Activated T-cell treated with anti-CD3 and anti-CD28 coated beads, Interleukin-2, amount 50 U/mL, for 48 hours (primary cell): Measurements from ENCODE around the gene CDKL2.
"Not testable (repeated sequence)": the region's sequence is repeated elsewhere in the genome, so short reads cannot be mapped to it uniquely, and the experiment has no call there.

Experiments used
- DNase-seq, 2 experiments: peaks; one replicate each; pipeline ENCODE4 v3.0.0-alpha.2; 2020

The CDKL2 gene

DNA sequence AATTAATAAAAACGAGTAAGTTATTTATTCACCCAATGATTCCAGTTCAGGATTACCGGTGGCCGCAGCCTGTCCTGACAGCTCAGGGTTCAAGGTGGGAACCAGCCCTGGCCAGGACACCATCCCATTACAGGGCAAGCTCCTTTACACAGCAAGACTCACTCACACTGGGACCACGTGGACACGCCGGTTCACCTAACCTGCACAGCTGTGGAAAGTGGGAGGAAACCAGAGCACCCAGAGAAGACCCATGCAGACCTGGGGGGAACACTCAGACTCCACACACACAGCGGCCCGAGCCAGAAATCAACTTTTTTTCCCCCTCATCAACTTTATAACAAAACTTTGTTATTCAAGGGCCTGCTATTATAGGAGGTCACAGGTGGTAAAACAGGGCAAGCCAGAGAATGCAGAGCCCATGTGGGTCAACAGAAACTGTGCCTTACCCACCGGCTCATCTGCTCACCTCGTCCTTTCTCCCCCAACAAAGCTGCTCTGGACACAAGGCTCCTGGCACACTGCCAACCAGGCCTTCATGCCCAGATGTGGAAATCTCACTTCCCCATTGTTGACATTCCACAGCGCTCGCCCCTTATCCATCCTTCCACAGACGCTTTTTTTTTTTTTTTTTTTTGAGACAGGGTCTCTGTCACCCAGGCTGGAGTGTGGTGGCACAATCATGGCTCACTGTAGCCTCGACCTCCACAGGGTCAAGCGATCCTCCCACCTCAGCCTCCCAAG, 82.5 kb downstream of the CDKL2 start:
- no peak for DNase-seq

DNA sequence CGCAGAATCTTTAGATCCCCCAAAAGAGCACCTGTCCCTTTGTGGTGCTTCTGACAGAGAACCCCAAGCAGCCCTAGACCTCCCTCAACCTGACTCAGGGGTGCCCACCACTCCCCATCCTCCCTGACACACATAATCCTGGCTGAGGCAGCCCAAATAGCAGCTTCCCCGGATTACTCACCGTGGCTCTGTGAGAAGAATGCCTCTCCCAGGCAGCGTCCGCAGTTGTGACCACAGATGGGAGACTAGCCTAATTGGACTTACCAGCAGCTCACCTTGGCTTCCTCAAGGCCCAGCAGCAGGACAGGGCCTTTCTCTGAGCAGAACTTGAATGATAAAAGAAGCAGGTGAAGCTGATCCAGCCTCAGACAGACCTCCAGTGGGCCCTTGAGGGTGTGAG, 84.8 kb downstream of the CDKL2 start:
- no peak for DNase-seq

DNA sequence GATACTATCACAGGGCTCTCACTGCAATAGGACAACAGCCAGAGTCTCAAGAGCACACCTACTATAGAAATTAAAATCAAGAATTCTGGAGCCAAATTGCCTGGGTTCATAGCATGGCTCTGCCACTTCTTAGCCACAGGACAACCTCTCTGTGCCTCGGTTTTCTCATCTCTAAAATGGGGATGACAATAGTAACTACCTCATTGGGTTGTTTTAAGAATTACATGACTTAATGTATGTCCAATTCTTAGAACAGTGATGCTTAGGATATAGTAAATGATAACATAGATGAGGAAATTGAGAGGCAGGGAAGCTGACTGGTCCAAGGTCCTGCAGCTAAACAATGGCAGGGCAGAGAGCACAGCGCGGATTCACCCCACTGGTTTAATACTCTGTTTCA, 85.5 kb downstream of the CDKL2 start:
- DNase-seq = no peak

DNA sequence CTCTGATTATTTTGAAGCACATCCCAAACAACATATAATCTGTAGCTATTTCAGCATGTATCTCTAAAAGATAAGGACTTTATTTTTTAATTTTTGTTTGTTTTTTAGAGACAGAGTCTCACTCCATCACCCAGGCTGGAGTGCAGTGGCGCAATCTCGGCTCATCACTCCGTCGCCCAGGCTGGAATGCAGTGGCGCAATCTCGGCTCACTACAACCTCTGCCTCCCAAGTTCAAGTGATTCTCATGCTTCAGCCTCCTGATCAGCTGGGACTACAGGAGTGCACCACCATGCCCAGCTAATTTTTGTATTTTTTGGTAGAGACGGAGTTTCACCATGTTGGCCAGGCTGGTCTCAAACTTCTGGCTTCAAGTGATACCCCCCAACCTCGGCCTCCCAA, 86.1 kb downstream of the CDKL2 start:
- not testable (repeated sequence) for DNase-seq

DNA sequence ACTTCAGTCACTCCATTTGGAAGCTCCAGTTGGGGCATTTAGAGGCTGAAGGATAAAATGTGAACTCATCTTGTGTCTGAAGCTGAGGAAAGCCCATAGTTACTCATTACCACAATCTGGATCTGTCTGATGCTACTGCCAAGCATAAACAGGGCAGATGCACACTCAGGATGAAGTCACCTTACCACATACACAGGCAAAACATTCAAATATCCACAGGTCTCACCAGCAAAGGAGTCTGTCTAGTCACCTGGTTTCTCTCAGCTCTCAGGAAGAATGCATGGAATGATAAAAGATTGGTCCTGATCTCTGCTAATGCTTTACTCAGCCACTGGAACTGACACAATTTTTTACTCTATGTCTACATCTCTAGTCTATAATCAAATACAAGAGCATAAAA, 87.5 kb downstream of the CDKL2 start:
- DNase-seq = no peak

DNA sequence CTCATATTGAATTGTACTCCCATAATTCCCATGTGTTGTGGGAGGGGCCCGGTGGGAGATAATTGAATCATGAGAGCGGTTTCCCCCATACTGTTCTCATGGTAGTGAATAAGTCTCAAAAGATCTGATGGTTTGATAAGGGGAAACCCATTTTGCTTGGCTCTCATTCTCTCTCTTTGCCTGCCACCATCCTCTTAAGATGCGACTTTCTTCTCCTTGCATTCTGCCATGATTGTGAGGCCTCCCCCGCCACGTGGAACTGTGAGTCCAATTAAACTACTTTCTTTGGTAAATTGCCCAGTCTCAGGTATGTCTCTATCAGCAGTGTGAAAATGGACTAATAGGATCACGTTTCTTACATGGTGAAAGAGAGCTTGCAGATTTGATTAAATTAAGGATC, 93.0 kb downstream of the CDKL2 start:
- DNase-seq = not testable (repeated sequence)

DNA sequence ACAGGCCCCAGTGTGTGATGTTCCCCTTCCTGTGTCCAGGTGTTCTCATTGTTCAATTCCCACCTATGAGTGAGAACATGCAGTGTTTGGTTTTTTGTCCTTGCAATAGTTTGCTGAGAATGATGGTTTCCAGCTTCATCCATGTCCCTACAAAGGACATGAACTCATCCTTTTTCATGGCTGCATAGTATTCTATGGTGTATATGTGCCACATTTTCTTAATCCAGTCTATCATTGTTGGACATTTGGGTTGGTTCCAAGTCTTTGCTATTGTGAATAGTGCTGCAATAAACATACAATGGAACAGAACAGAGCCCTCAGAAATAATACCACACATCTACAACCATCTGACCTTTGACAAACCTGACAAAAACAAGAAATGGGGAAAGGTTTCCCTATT, 96.4 kb downstream of the CDKL2 start:
- not testable (repeated sequence) for DNase-seq

DNA sequence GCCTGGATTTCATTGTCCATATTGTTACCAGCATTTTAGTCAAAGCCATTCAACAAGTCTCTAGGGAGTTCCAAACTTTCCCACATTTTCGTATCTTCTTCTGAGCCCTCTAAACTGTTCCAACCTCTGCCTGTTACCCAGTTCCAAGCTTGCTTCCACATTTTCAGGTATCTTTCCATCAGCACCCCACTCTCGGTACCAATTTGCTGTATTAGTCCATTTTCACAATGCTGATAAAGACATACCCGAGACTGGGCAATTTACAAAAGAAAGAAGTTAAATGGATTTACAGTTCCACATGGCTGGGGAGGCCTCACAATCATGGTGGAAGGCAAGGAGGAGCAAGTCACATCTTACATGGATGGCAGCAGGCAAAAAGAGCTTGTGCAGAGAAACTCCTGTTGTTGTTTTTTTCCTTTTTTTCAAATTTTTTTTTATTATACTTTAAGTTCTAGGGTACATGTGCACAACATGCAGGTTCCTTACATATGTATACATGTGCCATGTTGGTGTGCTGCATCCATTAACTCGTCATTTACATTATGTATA, 96.9 kb downstream of the CDKL2 start:
- not testable (repeated sequence) for DNase-seq

DNA sequence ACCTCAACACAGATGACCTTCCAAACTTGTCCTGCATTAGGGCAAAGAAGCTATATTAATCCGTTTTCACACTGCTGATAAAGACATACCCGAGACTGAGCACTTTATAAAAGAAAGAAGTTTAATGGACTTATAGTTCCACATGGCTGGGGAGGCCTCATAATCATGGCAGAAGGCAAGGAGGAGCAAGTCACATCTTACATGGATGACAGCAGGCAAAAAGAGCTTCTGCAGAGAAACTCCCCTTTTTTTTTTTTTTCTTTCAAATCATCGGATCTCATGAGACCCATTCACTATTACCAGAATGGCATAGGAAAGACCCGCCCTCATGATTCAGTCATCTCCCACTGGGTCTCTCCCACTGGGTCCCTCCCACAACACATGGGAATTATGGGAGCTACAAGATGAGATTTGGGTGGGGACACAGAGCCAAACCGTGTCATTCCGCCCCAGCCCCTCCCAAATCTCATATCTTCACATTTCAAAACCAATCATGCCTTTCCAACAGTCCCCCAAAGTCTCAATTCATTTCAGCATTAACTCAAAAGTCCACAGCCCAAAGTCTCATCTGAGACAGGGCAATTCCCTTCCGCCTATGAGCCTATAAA, 98.7 kb downstream of the CDKL2 start:
- DNase-seq = not testable (repeated sequence)

DNA sequence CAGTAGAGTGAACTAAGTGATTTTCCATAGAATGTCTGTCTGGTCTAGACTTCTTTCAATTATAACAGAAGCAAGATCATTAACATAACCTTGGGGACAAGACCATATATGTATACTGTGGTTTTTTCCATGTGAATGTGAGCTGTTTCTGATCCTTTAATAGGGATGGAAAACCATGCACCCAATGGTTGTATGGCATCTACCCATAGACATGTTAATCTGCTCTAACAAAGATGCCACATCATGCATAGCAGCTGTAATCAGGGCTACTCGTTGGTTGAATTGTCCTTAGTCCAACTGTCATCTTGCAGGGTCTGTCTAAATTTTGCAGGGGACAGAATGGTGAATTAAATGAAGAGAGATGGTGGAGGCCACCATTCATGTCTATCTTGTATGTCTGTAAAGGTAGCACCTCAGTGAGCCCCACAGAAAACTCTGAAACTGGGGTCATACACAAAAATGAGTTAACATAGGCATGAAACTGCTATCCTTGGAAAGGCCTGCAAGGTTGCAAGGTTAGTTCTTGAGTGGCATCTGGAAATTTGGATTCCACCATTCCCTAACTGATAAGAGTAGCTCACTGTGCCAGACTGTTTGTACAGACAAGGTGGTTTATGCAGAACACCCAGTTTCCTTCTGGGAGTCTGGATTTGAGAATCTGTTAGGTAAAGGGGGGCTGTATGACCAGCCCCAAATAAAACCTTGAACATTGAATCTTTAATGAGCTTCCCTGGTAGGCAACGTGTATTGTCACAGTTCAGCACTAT, 99.6 kb downstream of the CDKL2 start:
- no peak for DNase-seq
